ENCODE measurements around the gene MASP1.

Gene MASP1

GRCh38 chr3:187292631-187293515 lies 1.3 kb upstream of the MASP1 start:
- DNase-seq = no peak

- no peak for DNase-seq
Observed at GRCh38 chr3:187292181-187292580, 644 bp upstream of the MASP1 start.

GRCh38 chr3:187291001-187291511 lies 481 bp downstream of the MASP1 start:
- no peak for DNase-seq

GRCh38 chr3:187290503-187290902 lies 1.0 kb downstream of the MASP1 start:
- DNase-seq = no peak

- DNase-seq = no peak
Observed at GRCh38 chr3:187288855-187289605, 2.5 kb downstream of the MASP1 start.

- no peak for DNase-seq
Observed at GRCh38 chr3:187288131-187288854, 3.2 kb downstream of the MASP1 start.

GRCh38 chr3:187287256-187287655 lies 4.3 kb downstream of the MASP1 start:
- DNase-seq = no peak

- DNase-seq = no peak
Observed at GRCh38 chr3:187286467-187287059, 5.0 kb downstream of the MASP1 start.

GRCh38 chr3:187281191-187281714 lies 10.3 kb downstream of the MASP1 start:
- DNase-seq = no peak

- DNase-seq = no peak
Observed at GRCh38 chr3:187280644-187281043, 10.9 kb downstream of the MASP1 start.

GRCh38 chr3:187277129-187277462 lies 14.4 kb downstream of the MASP1 start:
- no peak for DNase-seq

- DNase-seq = no peak
Observed at GRCh38 chr3:187276397-187277128, 15.0 kb downstream of the MASP1 start.

- DNase-seq = no peak
Observed at GRCh38 chr3:187274977-187275338, 16.6 kb downstream of the MASP1 start.

GRCh38 chr3:187274315-187274976 lies 17.1 kb downstream of the MASP1 start:
- no peak for DNase-seq

GRCh38 chr3:187271582-187271981 lies 20.0 kb downstream of the MASP1 start:
- DNase-seq = no peak

- DNase-seq = no peak
Observed at GRCh38 chr3:187269486-187269885, 22.1 kb downstream of the MASP1 start.

GRCh38 chr3:187267306-187267705 lies 24.2 kb downstream of the MASP1 start:
- DNase-seq = no peak

- DNase-seq = no peak
Observed at GRCh38 chr3:187266691-187267090, 24.8 kb downstream of the MASP1 start.

GRCh38 chr3:187265461-187265955 lies 26.0 kb downstream of the MASP1 start:
- no peak for DNase-seq

- no peak for DNase-seq
Observed at GRCh38 chr3:187264911-187265310, 26.6 kb downstream of the MASP1 start.

GRCh38 chr3:187264021-187264420 lies 27.5 kb downstream of the MASP1 start:
- no peak for DNase-seq
